Measurements from ENCODE around the gene CMTM5. TPM values are rescaled to one million over a fixed set of nuclear protein-coding genes. Genes with fewer than 3 reads are reported as not detected.
"Not testable (repeated sequence)": the region's sequence is repeated elsewhere in the genome, so short reads cannot be mapped to it uniquely, and the experiment has no call there.

The CMTM5 gene
- total RNA-seq, 1 donor, result not detected

DNA sequence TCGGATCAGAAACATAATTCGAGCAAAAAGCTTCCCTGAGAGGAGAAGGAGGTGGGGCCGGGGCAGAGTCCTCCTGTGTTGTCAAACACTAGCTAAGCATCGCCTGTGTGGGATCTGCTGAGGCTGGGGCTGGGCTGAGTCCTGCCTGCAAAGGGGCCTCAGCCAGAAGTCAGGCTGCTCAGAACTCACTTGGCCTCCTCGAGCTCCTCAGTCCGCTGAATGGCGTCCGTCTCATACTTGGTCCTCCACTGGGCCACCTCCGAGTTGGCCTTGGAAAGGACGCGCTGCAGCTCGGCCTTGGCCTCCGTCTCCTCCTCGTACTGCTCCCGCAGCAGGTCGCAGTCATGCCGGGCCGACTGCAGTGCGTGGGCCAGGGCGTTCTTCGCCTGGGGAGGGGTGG, 41.2 kb downstream of the CMTM5 start:
- no peak for TF ChIP-seq CTCF (IDR thresholded peaks at IDR 0.05; ENCODE audit: extremely low read depth, low read depth, low read length)
- no peaks in the 10 kb centered on the region for H3K9me3 ChIP-seq (ENCODE audit: low read depth, low read length)
- no peak overlapping the region for H3K4me3 ChIP-seq (ENCODE audit: insufficient read depth, low read length)
- H2AFZ ChIP-seq (ENCODE audit: low read length), result no peak overlapping the region
- no peaks in the 10 kb centered on the region for H3K36me3 ChIP-seq (ENCODE audit: insufficient read depth, low read length)
- no peak for DNase-seq (ENCODE audit: insufficient read length, low spot score, missing footprints)
- peaks cover 6% of the 10 kb centered on the region for H3K27me3 ChIP-seq (ENCODE audit: insufficient read depth, low read length)
- H4K20me1 ChIP-seq (ENCODE audit: insufficient read depth, low read length), result no peaks in the 10 kb centered on the region
- H3K4me1 ChIP-seq (ENCODE audit: insufficient read depth, low read length), result no peaks in the 10 kb centered on the region
- no peak overlapping the region for H3K4me2 ChIP-seq (ENCODE audit: insufficient read depth, low read length)
- no peak overlapping the region for H3K27ac ChIP-seq (ENCODE audit: low read depth, low read length)
- no peaks in the 10 kb centered on the region for H3K79me2 ChIP-seq (ENCODE audit: insufficient read depth, low read length)

GRCh38 chr14:23419646-23420045, 42.8 kb downstream of the CMTM5 start:
- H3K4me3 ChIP-seq (ENCODE audit: insufficient read depth, low read length); H3K27ac ChIP-seq (ENCODE audit: low read depth, low read length); DNase-seq (ENCODE audit: insufficient read length, low spot score, missing footprints); H4K20me1 ChIP-seq (ENCODE audit: insufficient read depth, low read length); H3K36me3 ChIP-seq (ENCODE audit: insufficient read depth, low read length); H2AFZ ChIP-seq (ENCODE audit: low read length); H3K4me2 ChIP-seq (ENCODE audit: insufficient read depth, low read length); H3K4me1 ChIP-seq (ENCODE audit: insufficient read depth, low read length); H3K9me3 ChIP-seq (ENCODE audit: low read depth, low read length); H3K79me2 ChIP-seq (ENCODE audit: insufficient read depth, low read length); H3K27me3 ChIP-seq (ENCODE audit: insufficient read depth, low read length): not testable (repeated sequence)

- Histone ChIP-seq H3K36me3 (ENCODE audit: insufficient read depth, low read length) (no peaks in the 10 kb centered on the region), H3K4me2 (ENCODE audit: insufficient read depth, low read length) (no peak overlapping the region), H3K9me3 (ENCODE audit: low read depth, low read length) (no peaks in the 10 kb centered on the region)
Measured at GRCh38 chr14:23421594-23421993, 44.7 kb downstream of the CMTM5 start.

DNA sequence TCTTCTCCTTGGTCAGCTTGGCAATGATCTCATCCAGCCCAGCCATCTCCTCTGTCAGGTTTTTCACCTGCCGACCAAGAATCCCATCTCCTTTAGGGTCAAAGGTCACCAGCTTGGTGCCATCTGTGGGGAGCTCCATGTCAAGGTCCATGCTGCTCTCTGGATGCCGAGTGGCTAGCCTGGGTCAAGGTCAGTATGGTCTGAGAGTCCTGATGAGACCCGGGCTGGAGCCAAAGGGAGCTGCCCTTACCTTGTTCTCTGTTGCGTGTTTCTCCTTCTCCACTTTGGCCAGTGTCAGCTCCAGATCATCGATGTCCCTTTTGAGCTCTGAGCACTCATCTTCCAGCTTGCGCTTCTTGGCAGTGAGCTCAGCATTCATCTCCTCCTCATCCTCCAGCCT, 46.8 kb downstream of the CMTM5 start:
- no peaks in the 10 kb centered on the region for H3K9me3 ChIP-seq (ENCODE audit: low read depth, low read length)
- no peaks in the 10 kb centered on the region for H3K4me1 ChIP-seq (ENCODE audit: insufficient read depth, low read length)
- no peaks in the 10 kb centered on the region for H3K36me3 ChIP-seq (ENCODE audit: insufficient read depth, low read length)

More at GRCh38 chr14:23421594-23421993, 44.7 kb downstream of the CMTM5 start:
- Histone ChIP-seq H3K27ac (ENCODE audit: low read depth, low read length) (no peak overlapping the region), H3K79me2 (ENCODE audit: insufficient read depth, low read length) (no peaks in the 10 kb centered on the region), H3K4me3 (ENCODE audit: insufficient read depth, low read length) (no peak overlapping the region), H3K4me1 (ENCODE audit: insufficient read depth, low read length) (no peaks in the 10 kb centered on the region), H4K20me1 (ENCODE audit: insufficient read depth, low read length) (no peaks in the 10 kb centered on the region), H3K27me3 (ENCODE audit: insufficient read depth, low read length) (peaks cover 4% of the 10 kb centered on the region), H2AFZ (ENCODE audit: low read length) (no peak overlapping the region)
- no peak for DNase-seq (ENCODE audit: insufficient read length, low spot score, missing footprints)
- TF ChIP-seq CTCF (IDR thresholded peaks at IDR 0.05; ENCODE audit: extremely low read depth, low read depth, low read length), result no peak

More for the DNA sequence above, 46.8 kb downstream of the CMTM5 start:
- Histone ChIP-seq H3K4me2 (ENCODE audit: insufficient read depth, low read length) (no peak overlapping the region), H2AFZ (ENCODE audit: low read length) (no peak overlapping the region), H3K27me3 (ENCODE audit: insufficient read depth, low read length) (peaks cover 2% of the 10 kb centered on the region), H3K4me3 (ENCODE audit: insufficient read depth, low read length) (no peak overlapping the region), H3K27ac (ENCODE audit: low read depth, low read length) (no peak overlapping the region), H4K20me1 (ENCODE audit: insufficient read depth, low read length) (no peaks in the 10 kb centered on the region), H3K79me2 (ENCODE audit: insufficient read depth, low read length) (no peaks in the 10 kb centered on the region)
- no peak for TF ChIP-seq CTCF (IDR thresholded peaks at IDR 0.05; ENCODE audit: extremely low read depth, low read depth, low read length)
- no peak for DNase-seq (ENCODE audit: insufficient read length, low spot score, missing footprints)

All from osteoblast (primary cell).